Adrenal gland (tissue), 12 donors: ENCODE results near the gene SALL3. TPM values are rescaled to one million over a fixed set of nuclear protein-coding genes. Genes with fewer than 3 reads are reported as not detected.

ENCODE experiments used
- DNase-seq, 7 donors: peaks; one replicate each; pipeline ENCODE4 v3.0.0-alpha.2; 2019 to 2020
- H3K27ac ChIP-seq, 5 donors: fragments of 200-600 bp; sonication (generic) in 4 of 5; 1 replicate in 3 of 5; 2 replicates in 2 of 5; pipeline versions ENCODE4 v1.5.1 to v1.8.0; 2016 to 2020; ENCODE audit warnings: mild to moderate bottlenecking in 1 of 5
- H3K27me3 ChIP-seq: fragments of 200-600 bp; 2 replicates; pipeline ENCODE4 v1.8.0; 2021
- H3K36me3 ChIP-seq, 2 donors: fragments of 200-600 bp; replicated peaks in 1 of 2; 1 replicate in 1 of 2; 2 replicates in 1 of 2; pipeline versions ENCODE4 v1.5.1 to v1.8.0; 2018 to 2022
- H3K4me1 ChIP-seq, 2 donors: fragments of 200-600 bp; replicated peaks in 1 of 2; 1 replicate in 1 of 2; 2 replicates in 1 of 2; pipeline versions ENCODE4 v1.5.1 to v1.8.0; 2018 to 2021
- H3K4me3 ChIP-seq, 4 donors: fragments of 200-600 bp; sonication (generic) in 3 of 4; one replicate each; pipeline ENCODE4 v1.5.1; 2016 to 2018
- H3K9me3 ChIP-seq, 3 donors: fragments of 200-600 bp; sonication (generic) in 1 of 3; replicated peaks in 1 of 3; 1 replicate in 2 of 3; 2 replicates in 1 of 3; pipeline versions ENCODE4 v1.5.1 to v1.8.0; 2016 to 2021
- CTCF ChIP-seq, 6 experiments: fragments of 450-650 bp in 4 of 6; fragments of 200-600 bp in 2 of 6; sonication (generic) in 1 of 6; IDR thresholded peaks; 1 replicate in 5 of 6; 2 replicates in 1 of 6; pipeline versions ENCODE4 v1.5.1 to v1.8.0; 2016 to 2021; ENCODE audit warnings: antibody characterized with exemption in 6 of 6, mild to moderate bottlenecking in 2 of 6, moderate library complexity in 1 of 6
- POLR2A ChIP-seq, 2 donors: fragments of 450-650 bp; IDR thresholded peaks; one replicate each; pipeline ENCODE4 v1.6.1; 2017; ENCODE audit warnings: antibody characterized with exemption in 2 of 2, mild to moderate bottlenecking in 2 of 2, moderate library complexity in 1 of 2
- WGBS, 4 donors: extraction: QIAGEN DNeasy Blood & Tissue Kit in 2 of 4; methylation state at CpG; one replicate each; pipeline versions ENCODE4 v1.1.5 to v1.1.7; 2013 to 2017; 5-methylcytosine and 5-hydroxymethylcytosine counted together
- intact Hi-C, 2 donors: fragments of 100-400 bp; cut with DNase I; formaldehyde crosslinking; loops; one replicate each; pipeline versions ENCODE4 v1.14.1 to v1.15.0; 2022 to 2023
- polyA plus RNA-seq, 3 donors: library from polyadenylated mRNA; stranded (reverse); fragments of 200-250 nt in 2 of 3; fragments of 350-450 nt in 1 of 3; fragmentation: Illumina TruSeq in 1 of 3; extraction: RNeasy Lipid Tissue Mini Kit (QIAGEN cat#74804) in 1 of 3; gene quantifications; one replicate each; pipeline ENCODE4 v1.2.3, GENCODE V29; 2013 to 2014
- total RNA-seq, 9 donors: library from RNA; depleted of rRNA in 4 of 9; stranded (reverse); fragments of >200 nt in 4 of 9; fragments of 120-200 nt in 1 of 9; fragmentation: NEBNext Ultra II Directional in 1 of 9; extraction: Animal tissue kit (Norgen Biotek cat#: 25700) in 1 of 9; gene quantifications; one replicate each; pipeline versions ENCODE4 v1.1.0 to v1.2.4, GENCODE V29; 2013 to 2023
- donor health status: healthy with polysubstance abuse.
- donor health status: Bipolar disorder and iron deficiency.
- donor health status: DM: yes; HTN: yes; CAD: no.
- donor health status: DM: no; HTN: no; CAD: no.
- donor health status: DM: no; HTN: no; CAD: no.
- donor health status: DM: yes; HTN: yes; CAD: no.

Gene SALL3
- total and polyA plus RNA-seq, 12 donors, result 0.11 TPM; not detected in 11

GRCh38 chr18:79011300-79011870 lies 31.8 kb downstream of the SALL3 start:
- no peak for TF ChIP-seq CTCF (IDR thresholded peaks at IDR 0.05)
- no peak for TF ChIP-seq POLR2A (IDR thresholded peaks at IDR 0.05)
- Histone ChIP-seq H3K36me3 (no peaks in the 10 kb centered on the region), H3K27me3 (no peaks in the 10 kb centered on the region), H3K27ac (no peak overlapping the region), H3K4me3 (no peak overlapping the region), H3K9me3 (no peaks in the 10 kb centered on the region), H3K4me1 (no peaks in the 10 kb centered on the region)
- intact Hi-C loops, result no loop called here
- DNase-seq, result no peak
- WGBS, 4 donors, result 71 to 82% (median 79%) methylated on average over 12 to 17 of the region's 17 CpGs

- Histone ChIP-seq H3K27ac (no peak overlapping the region), H3K4me3 (no peak overlapping the region), H3K36me3 (no peaks in the 10 kb centered on the region), H3K27me3 (no peaks in the 10 kb centered on the region), H3K4me1 (no peaks in the 10 kb centered on the region), H3K9me3 (no peaks in the 10 kb centered on the region)
- 75 to 86% (median 79%) methylated on average over 10 of the region's 10 CpGs for WGBS, 4 donors
- intact Hi-C loops, result no loop called here
- no peak for TF ChIP-seq POLR2A (IDR thresholded peaks at IDR 0.05)
- no peak for TF ChIP-seq CTCF (IDR thresholded peaks at IDR 0.05)
- no peak for DNase-seq
These were observed 34.3 kb downstream of the SALL3 start for GRCh38 chr18:79013869-79014268.

- Histone ChIP-seq H3K4me3 (no peak overlapping the region), H3K4me1 (no peaks in the 10 kb centered on the region), H3K27me3 (no peaks in the 10 kb centered on the region), H3K36me3 (no peaks in the 10 kb centered on the region), H3K27ac (no peak overlapping the region), H3K9me3 (no peaks in the 10 kb centered on the region)
- intact Hi-C loops, result no loop called here
- WGBS, 4 donors, result 74 to 90% (median 81%) methylated on average over 6 to 12 of the region's 12 CpGs
- DNase-seq, result no peak
- TF ChIP-seq CTCF (IDR thresholded peaks at IDR 0.05), result no peak
- TF ChIP-seq POLR2A (IDR thresholded peaks at IDR 0.05), result no peak
These were observed 39.3 kb downstream of the SALL3 start for GRCh38 chr18:79018911-79019310.

- no peak overlapping the region for H3K27ac ChIP-seq
- 60 to 75% (median 70%) methylated on average over 7 of the region's 7 CpGs for WGBS, 4 donors
- H3K27me3 ChIP-seq, result no peaks in the 10 kb centered on the region
- intact Hi-C loops, result no loop called here
- H3K4me3 ChIP-seq, result no peak overlapping the region
- DNase-seq, result no peak
- no peaks in the 10 kb centered on the region for H3K4me1 ChIP-seq
- H3K36me3 ChIP-seq, result no peaks in the 10 kb centered on the region
- no peak for TF ChIP-seq POLR2A (IDR thresholded peaks at IDR 0.05)
- TF ChIP-seq CTCF (IDR thresholded peaks at IDR 0.05), result no peak
- H3K9me3 ChIP-seq, result no peaks in the 10 kb centered on the region
These were observed 40.3 kb downstream of the SALL3 start for GRCh38 chr18:79019881-79020280.
